Thoracic aorta (tissue), 2 donors: ENCODE data around the gene MUC2. TPM values are rescaled to one million over a fixed set of nuclear protein-coding genes. Genes with fewer than 3 reads are reported as not detected.
"Not testable (repeated sequence)": the region's sequence is repeated elsewhere in the genome, so short reads cannot be mapped to it uniquely, and the experiment has no call there.

Experiments used
- ATAC-seq: fragments of 150-250 bp; one replicate; pipeline ENCODE4 v1.8.0; 2017; ENCODE audit warnings: low read depth; ENCODE audit not compliant: insufficient number of reproducible peaks, low FRiP score
- DNase-seq: peaks from one replicate; pipeline ENCODE4 v3.0.0-alpha.2; 2020; ENCODE audit warnings: low spot score
- H3K27ac ChIP-seq, 2 donors: fragments of 200-600 bp; sonication (generic); 1 replicate in 1 of 2; 2 replicates in 1 of 2; pipeline ENCODE4 v1.5.1; 2016; ENCODE audit warnings: mild to moderate bottlenecking in 2 of 2, moderate library complexity in 2 of 2
- H3K27me3 ChIP-seq: fragments of 200-600 bp; sonication (generic); replicated peaks from 2 replicates; pipeline ENCODE4 v1.6.0; 2016; ENCODE audit warnings: mild to moderate bottlenecking; ENCODE audit not compliant: insufficient read depth
- H3K36me3 ChIP-seq: fragments of 200-600 bp; sonication (generic); one replicate; pipeline ENCODE4 v1.5.1; 2016
- H3K4me1 ChIP-seq, 2 donors: fragments of 200-600 bp; sonication (generic); 1 replicate in 1 of 2; 2 replicates in 1 of 2; pipeline versions ENCODE4 v1.5.1 to v1.6.0; 2016; ENCODE audit warnings: low read depth in 2 of 2, mild to moderate bottlenecking in 1 of 2; ENCODE audit not compliant: control insufficient read depth in 1 of 2
- H3K4me3 ChIP-seq: fragments of 200-600 bp; sonication (generic); 2 replicates; pipeline ENCODE4 v1.5.1; 2016; ENCODE audit warnings: mild to moderate bottlenecking
- H3K9me3 ChIP-seq: fragments of 200-600 bp; sonication (generic); 2 replicates; pipeline ENCODE4 v1.5.1; 2016
- total RNA-seq, 2 donors: library from RNA; depleted of rRNA; stranded (reverse); fragments of >200 nt; gene quantifications; one replicate each; pipeline versions ENCODE4 v1.1.0 to v1.2.3, GENCODE V29; 2016
- TF ChIP-seq, protein P1 (sequence below): fragments of 200-600 bp; sonication (generic); IDR thresholded peaks from one replicate; pipeline ENCODE4 v1.5.1; 2019; ENCODE audit warnings: antibody characterized with exemption

Gene MUC2
- total RNA-seq, 2 donors from 2014 or later: not detected

DNA sequence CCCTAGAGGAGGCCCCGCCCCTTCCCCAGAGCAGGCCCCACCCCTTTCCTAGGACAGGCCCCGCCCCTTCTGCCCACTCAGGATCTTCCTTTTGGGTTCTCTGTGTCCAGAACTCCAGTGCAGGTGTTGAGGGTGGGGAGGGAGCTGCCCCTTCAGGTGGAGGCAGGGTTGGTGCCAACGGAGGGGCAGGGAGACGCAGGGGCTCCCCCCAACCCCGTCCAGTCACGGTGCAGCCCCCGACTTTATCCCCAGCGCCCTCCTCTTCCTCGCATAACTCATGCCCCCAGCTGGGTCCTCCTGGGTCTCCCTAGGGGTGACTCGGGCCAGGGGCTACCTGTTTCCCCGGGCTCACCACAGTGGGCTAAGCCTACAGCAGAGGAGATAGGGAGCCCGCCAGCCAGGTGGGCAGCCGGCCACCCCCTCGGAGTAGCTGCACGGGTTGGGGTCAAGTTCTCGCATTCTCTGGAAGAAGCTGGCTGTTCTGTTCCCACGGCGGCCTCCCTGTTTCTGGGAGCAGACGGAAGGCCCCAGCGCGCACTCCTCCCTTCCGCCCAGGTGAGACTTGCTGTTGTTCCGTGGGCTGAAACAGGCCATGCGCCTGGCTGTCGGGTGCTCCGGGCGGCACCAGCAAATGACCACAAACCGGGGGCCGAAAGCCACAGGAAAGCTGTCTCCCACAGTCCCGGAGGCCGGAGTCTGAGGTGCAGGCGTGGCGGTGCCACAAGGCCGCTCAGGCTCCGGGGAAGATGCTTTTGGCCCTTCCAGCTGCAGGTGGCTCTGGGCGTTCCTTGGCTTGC lies 38.9 kb downstream of the MUC2 start:
- Histone ChIP-seq H3K27ac (no peak overlapping the region), H3K27me3 (no peaks in the 10 kb centered on the region), H3K36me3 (no peaks in the 10 kb centered on the region), H3K9me3 (no peaks in the 10 kb centered on the region), H3K4me3 (no peak overlapping the region), H3K4me1 (no peaks in the 10 kb centered on the region)
- ATAC-seq (no peak), DNase-seq (no peak)
- TF ChIP-seq, protein P1, sequence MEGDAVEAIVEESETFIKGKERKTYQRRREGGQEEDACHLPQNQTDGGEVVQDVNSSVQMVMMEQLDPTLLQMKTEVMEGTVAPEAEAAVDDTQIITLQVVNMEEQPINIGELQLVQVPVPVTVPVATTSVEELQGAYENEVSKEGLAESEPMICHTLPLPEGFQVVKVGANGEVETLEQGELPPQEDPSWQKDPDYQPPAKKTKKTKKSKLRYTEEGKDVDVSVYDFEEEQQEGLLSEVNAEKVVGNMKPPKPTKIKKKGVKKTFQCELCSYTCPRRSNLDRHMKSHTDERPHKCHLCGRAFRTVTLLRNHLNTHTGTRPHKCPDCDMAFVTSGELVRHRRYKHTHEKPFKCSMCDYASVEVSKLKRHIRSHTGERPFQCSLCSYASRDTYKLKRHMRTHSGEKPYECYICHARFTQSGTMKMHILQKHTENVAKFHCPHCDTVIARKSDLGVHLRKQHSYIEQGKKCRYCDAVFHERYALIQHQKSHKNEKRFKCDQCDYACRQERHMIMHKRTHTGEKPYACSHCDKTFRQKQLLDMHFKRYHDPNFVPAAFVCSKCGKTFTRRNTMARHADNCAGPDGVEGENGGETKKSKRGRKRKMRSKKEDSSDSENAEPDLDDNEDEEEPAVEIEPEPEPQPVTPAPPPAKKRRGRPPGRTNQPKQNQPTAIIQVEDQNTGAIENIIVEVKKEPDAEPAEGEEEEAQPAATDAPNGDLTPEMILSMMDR: no peak

DNA sequence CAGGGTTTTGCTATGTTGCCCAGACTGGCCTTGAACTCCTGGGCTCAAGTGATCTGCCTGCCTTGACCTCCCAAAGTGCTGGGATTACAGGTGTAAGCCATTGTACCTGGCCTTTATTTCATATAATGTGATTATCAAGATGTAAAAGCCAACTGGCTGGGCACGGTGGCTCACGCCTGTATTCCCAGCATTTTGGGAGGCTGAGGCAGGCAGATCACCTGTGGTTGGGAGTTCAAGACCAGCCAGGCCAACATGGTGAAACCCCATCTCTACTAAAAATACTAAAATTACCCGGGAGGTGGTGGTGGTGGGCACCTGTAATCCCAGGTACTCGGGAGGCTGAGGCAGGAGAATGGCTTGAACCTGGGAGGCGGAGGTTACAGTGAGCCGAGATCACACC lies 40.6 kb downstream of the MUC2 start:
- H3K9me3 ChIP-seq, DNase-seq, ATAC-seq, H3K4me3 ChIP-seq, H3K27ac ChIP-seq, H3K27me3 ChIP-seq, H3K36me3 ChIP-seq, H3K4me1 ChIP-seq: not testable (repeated sequence)

DNA sequence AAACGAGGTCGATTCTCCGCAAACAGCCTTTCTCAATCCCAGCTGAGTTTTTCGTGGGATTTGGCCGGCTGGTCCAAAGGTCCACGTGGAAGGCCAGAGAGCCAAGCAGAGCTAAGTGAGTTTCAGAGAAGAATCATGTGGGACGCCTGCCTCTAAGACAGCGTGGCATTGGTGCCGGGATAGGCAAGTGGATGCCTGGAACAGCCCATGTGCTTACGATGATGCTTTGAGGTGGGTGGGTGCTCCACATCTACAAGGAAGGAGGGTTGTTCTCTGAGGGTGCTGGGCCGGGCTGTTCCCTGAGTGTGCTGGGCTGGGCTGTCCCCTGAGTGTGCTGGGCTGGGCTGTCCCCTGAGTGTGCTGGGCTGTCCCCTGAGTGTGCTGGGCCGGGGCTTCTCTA lies 41.4 kb downstream of the MUC2 start:
- TF ChIP-seq, protein P1: no peak
- Histone ChIP-seq H3K4me3 (no peak overlapping the region), H3K4me1 (no peaks in the 10 kb centered on the region), H3K36me3 (no peaks in the 10 kb centered on the region), H3K27me3 (peaks cover 3% of the 10 kb centered on the region), H3K27ac (no peak overlapping the region), H3K9me3 (no peaks in the 10 kb centered on the region)
- ATAC-seq: no peak
- DNase-seq: no peak

DNA sequence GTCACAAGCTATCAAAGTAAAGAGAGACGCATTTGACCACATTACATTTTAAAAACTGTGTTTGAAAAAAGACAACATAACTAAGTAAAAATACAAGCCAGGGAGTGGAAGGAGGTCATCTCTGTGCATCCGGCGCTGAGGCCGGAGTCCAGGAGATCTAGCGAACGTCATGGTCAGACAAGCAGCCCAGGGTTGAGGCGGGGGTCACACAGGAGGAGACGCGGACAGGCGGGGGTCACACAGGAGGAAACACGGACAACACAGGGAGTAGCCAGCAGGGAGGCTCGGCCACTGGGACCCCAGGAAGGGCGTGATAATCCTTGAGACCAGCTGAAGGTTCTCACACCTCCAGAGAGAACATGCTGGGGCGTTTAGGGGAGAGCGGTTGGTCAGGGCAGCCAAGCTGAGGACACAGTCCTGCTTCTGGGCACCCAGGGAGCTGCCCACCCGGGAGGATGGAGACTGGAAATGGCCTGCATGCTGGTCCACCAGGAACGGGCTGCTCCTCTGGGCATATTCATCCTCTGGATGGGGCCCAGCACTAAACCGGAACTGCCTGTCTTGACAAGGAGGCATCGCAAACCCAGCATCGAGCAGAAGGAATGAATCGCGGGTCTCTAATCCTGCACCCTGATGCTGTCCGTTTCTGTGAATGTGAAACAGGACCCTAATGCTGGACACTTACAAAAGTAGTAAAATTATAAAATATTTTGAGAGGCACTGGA lies 42.2 kb downstream of the MUC2 start:
- no peaks in the 10 kb centered on the region for H3K9me3 ChIP-seq
- peaks cover 3% of the 10 kb centered on the region for H3K27me3 ChIP-seq
- TF ChIP-seq, protein P1: no peak
- ATAC-seq: no peak
- H3K4me3 ChIP-seq: no peak overlapping the region
- H3K27ac ChIP-seq: no peak overlapping the region
- H3K4me1 ChIP-seq: no peaks in the 10 kb centered on the region
- DNase-seq: no peak
- H3K36me3 ChIP-seq: no peaks in the 10 kb centered on the region

DNA sequence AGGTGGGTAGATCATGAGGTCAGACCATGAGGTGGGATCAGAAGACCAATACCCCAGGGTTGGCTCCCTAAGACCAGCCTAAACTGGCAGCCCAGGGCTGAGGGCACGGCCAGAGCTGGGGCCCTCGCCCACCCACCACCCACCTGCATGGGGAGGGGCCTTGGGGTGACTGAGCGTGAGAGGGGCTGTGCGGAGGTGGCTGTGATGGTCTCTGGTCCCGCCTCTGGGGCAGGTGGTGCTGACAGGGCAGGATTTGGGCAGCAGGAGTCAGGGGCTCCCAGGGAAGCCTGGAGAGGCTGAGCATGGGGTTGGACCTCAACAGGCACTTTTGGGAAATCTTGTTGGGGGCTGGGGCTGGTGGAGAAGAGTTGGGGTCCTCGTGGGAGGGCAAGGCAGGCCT lies 43.3 kb downstream of the MUC2 start:
- no peaks in the 10 kb centered on the region for H3K36me3 ChIP-seq
- ATAC-seq (no peak), DNase-seq (no peak)
- H3K27ac ChIP-seq: no peak overlapping the region
- H3K4me3 ChIP-seq: no peak overlapping the region
- H3K9me3 ChIP-seq: no peaks in the 10 kb centered on the region
- TF ChIP-seq, protein P1: no peak
- no peaks in the 10 kb centered on the region for H3K4me1 ChIP-seq
- peaks cover 3% of the 10 kb centered on the region for H3K27me3 ChIP-seq
